Measurements from ENCODE around the gene GNAZ. TPM values are rescaled to one million over a fixed set of nuclear protein-coding genes. Genes with fewer than 3 reads are reported as not detected.

GNAZ gene
- total RNA-seq, 1 donor from 2014 or later, result 1.1 TPM

DNA sequence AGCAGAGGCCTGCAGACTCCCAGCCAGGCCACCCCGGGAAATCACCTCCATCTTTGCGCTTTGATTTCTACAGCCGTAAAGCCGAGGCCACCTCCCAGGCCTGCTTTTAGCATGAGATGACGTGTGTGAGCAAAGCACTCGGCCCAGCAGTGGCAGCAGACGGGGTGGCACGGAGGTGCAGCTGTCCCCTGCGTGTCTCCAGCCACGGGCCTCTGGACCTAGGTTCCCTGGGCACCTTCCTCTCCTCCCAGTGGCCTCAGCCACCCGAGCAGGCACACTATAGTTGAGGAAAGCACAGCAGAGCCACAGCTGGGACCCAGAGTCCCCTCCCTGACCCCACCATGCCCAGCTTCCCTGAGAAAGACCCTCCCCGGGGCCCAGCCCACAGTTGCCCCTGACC, 15.9 kb downstream of the GNAZ start:
- no peak overlapping the region for H3K4me3 ChIP-seq (ENCODE audit: insufficient read depth, low read depth, low read length)
- Mint-ChIP-seq H3K4me3 (ENCODE audit: unreplicated experiment) (no peak overlapping the region), H3K27me3 (ENCODE audit: low read depth, unreplicated experiment) (peaks cover 38% of the 10 kb centered on the region), H3K4me1 (ENCODE audit: low read depth, unreplicated experiment) (no peaks in the 10 kb centered on the region), H3K27ac (ENCODE audit: unreplicated experiment) (no peak overlapping the region), H3K36me3 (ENCODE audit: low read depth, unreplicated experiment) (no peaks in the 10 kb centered on the region), H3K9me3 (ENCODE audit: unreplicated experiment) (peaks cover 1% of the 10 kb centered on the region)
- no peaks in the 10 kb centered on the region for H4K20me1 ChIP-seq (ENCODE audit: insufficient read depth, low read length)
- H3K4me1 ChIP-seq (ENCODE audit: insufficient read depth, low read length), result no peaks in the 10 kb centered on the region
- H3K9me3 ChIP-seq (ENCODE audit: insufficient read depth, low read depth, low read length), result no peaks in the 10 kb centered on the region
- no peak overlapping the region for H3K9ac ChIP-seq (ENCODE audit: low read length)
- H2AFZ ChIP-seq (ENCODE audit: low read depth, low read length), result no peak overlapping the region
- H3K4me2 ChIP-seq (ENCODE audit: low read length), result no peak overlapping the region
- FAIRE-seq (no peak), DNase-seq (ENCODE audit: low read depth) (no peak)
- no peak overlapping the region for H3K27ac ChIP-seq (ENCODE audit: low read depth, low read length)
- H3K36me3 ChIP-seq (ENCODE audit: insufficient read depth, low read length), result no peaks in the 10 kb centered on the region
- TF ChIP-seq, protein P1, sequence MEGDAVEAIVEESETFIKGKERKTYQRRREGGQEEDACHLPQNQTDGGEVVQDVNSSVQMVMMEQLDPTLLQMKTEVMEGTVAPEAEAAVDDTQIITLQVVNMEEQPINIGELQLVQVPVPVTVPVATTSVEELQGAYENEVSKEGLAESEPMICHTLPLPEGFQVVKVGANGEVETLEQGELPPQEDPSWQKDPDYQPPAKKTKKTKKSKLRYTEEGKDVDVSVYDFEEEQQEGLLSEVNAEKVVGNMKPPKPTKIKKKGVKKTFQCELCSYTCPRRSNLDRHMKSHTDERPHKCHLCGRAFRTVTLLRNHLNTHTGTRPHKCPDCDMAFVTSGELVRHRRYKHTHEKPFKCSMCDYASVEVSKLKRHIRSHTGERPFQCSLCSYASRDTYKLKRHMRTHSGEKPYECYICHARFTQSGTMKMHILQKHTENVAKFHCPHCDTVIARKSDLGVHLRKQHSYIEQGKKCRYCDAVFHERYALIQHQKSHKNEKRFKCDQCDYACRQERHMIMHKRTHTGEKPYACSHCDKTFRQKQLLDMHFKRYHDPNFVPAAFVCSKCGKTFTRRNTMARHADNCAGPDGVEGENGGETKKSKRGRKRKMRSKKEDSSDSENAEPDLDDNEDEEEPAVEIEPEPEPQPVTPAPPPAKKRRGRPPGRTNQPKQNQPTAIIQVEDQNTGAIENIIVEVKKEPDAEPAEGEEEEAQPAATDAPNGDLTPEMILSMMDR (IDR thresholded peaks at IDR 0.05; ENCODE audit: insufficient read depth, low read depth, low read length), result no peak
- no peak for TF ChIP-seq EZH2 (IDR thresholded peaks at IDR 0.05; ENCODE audit: insufficient read depth, low read length)
- no peaks in the 10 kb centered on the region for H3K27me3 ChIP-seq (ENCODE audit: insufficient read depth, low read length)
- no peaks in the 10 kb centered on the region for H3K79me2 ChIP-seq (ENCODE audit: insufficient read depth, low read length)

DNA sequence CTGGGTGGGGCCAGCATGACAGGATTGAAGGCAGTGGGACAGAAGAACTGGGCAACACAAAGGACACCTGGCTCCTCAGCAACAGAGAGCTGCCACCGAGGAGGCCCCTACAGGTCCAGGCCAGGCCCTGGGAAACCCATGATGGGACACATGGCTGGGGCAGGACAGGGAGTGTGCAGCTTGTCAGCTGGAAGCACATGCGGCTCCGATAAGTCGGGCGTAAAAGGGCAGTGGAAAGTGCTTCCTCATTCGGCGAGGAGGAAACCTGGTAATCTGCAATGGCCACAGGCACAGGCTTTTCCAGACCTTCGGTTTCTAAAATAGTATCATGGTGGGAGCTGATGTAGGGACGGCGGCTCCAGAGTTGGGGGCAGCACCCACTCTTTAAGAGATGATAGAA, 16.5 kb downstream of the GNAZ start:
- Mint-ChIP-seq H3K27ac (ENCODE audit: unreplicated experiment) (no peak overlapping the region), H3K4me1 (ENCODE audit: low read depth, unreplicated experiment) (no peaks in the 10 kb centered on the region), H3K4me3 (ENCODE audit: unreplicated experiment) (no peak overlapping the region), H3K27me3 (ENCODE audit: low read depth, unreplicated experiment) (peaks cover 38% of the 10 kb centered on the region), H3K9me3 (ENCODE audit: unreplicated experiment) (no peaks in the 10 kb centered on the region), H3K36me3 (ENCODE audit: low read depth, unreplicated experiment) (no peaks in the 10 kb centered on the region)
- FAIRE-seq (no peak), DNase-seq (ENCODE audit: low read depth) (no peak)
- H3K4me2 ChIP-seq (ENCODE audit: low read length), result no peak overlapping the region
- H4K20me1 ChIP-seq (ENCODE audit: insufficient read depth, low read length), result no peaks in the 10 kb centered on the region
- no peak overlapping the region for H3K4me3 ChIP-seq (ENCODE audit: insufficient read depth, low read depth, low read length)
- no peak overlapping the region for H3K27ac ChIP-seq (ENCODE audit: low read depth, low read length)
- H3K27me3 ChIP-seq (ENCODE audit: insufficient read depth, low read length), result no peaks in the 10 kb centered on the region
- H3K9ac ChIP-seq (ENCODE audit: low read length), result no peak overlapping the region
- TF ChIP-seq EZH2 (IDR thresholded peaks at IDR 0.05; ENCODE audit: insufficient read depth, low read length), result no peak
- TF ChIP-seq, protein P1 (IDR thresholded peaks at IDR 0.05; ENCODE audit: insufficient read depth, low read depth, low read length), result no peak
- H2AFZ ChIP-seq (ENCODE audit: low read depth, low read length), result no peak overlapping the region
- H3K36me3 ChIP-seq (ENCODE audit: insufficient read depth, low read length), result no peaks in the 10 kb centered on the region
- no peaks in the 10 kb centered on the region for H3K79me2 ChIP-seq (ENCODE audit: insufficient read depth, low read length)
- no peaks in the 10 kb centered on the region for H3K9me3 ChIP-seq (ENCODE audit: insufficient read depth, low read depth, low read length)
- no peaks in the 10 kb centered on the region for H3K4me1 ChIP-seq (ENCODE audit: insufficient read depth, low read length)

DNA sequence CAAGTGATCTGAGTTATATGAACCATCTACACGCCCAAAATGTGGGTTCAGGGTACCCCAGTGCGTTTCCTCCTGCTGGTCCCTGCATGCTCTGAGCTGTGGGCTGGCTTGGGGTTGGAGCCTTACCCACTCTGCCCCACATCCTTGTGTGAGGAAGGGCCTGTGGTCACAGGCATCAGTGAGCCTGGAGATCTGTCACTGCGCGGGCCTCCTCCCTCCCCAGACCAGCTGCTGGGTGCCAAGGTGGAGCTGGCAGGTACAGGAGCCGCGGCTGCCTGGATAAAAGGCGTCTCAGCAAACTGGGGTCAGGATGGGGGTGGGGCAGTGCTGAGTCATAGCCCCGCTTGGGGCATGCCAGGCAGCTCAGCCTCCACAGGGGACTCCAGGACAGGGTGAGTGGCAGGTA, 17.9 kb downstream of the GNAZ start:
- Histone ChIP-seq H3K27ac (ENCODE audit: low read depth, low read length) (no peak overlapping the region), H3K79me2 (ENCODE audit: insufficient read depth, low read length) (no peaks in the 10 kb centered on the region), H4K20me1 (ENCODE audit: insufficient read depth, low read length) (peaks cover 4% of the 10 kb centered on the region), H3K9me3 (ENCODE audit: insufficient read depth, low read depth, low read length) (no peaks in the 10 kb centered on the region), H3K4me3 (ENCODE audit: insufficient read depth, low read depth, low read length) (no peak overlapping the region), H3K4me1 (ENCODE audit: insufficient read depth, low read length) (no peaks in the 10 kb centered on the region), H2AFZ (ENCODE audit: low read depth, low read length) (no peak overlapping the region), H3K9ac (ENCODE audit: low read length) (no peak overlapping the region), H3K27me3 (ENCODE audit: insufficient read depth, low read length) (no peaks in the 10 kb centered on the region), H3K36me3 (ENCODE audit: insufficient read depth, low read length) (no peaks in the 10 kb centered on the region), H3K4me2 (ENCODE audit: low read length) (no peak overlapping the region)
- Mint-ChIP-seq H3K36me3 (ENCODE audit: low read depth, unreplicated experiment) (no peaks in the 10 kb centered on the region), H3K27ac (ENCODE audit: unreplicated experiment) (no peak overlapping the region), H3K4me1 (ENCODE audit: low read depth, unreplicated experiment) (no peaks in the 10 kb centered on the region), H3K4me3 (ENCODE audit: unreplicated experiment) (no peak overlapping the region), H3K27me3 (ENCODE audit: low read depth, unreplicated experiment) (peaks cover 32% of the 10 kb centered on the region), H3K9me3 (ENCODE audit: unreplicated experiment) (no peaks in the 10 kb centered on the region)
- TF ChIP-seq, protein P1 (IDR thresholded peaks at IDR 0.05; ENCODE audit: insufficient read depth, low read depth, low read length), result no peak
- no peak for TF ChIP-seq EZH2 (IDR thresholded peaks at IDR 0.05; ENCODE audit: insufficient read depth, low read length)
- FAIRE-seq, result no peak
- DNase-seq (ENCODE audit: low read depth), result no peak

Data from astrocyte (in vitro differentiated cells and primary cell).